ENCODE data around the gene TMCC1. TPM values are rescaled to one million over a fixed set of nuclear protein-coding genes. Genes with fewer than 3 reads are reported as not detected.

The TMCC1 gene
- total RNA-seq, 1 donor from 2014 or later = 56.1 TPM

DNA sequence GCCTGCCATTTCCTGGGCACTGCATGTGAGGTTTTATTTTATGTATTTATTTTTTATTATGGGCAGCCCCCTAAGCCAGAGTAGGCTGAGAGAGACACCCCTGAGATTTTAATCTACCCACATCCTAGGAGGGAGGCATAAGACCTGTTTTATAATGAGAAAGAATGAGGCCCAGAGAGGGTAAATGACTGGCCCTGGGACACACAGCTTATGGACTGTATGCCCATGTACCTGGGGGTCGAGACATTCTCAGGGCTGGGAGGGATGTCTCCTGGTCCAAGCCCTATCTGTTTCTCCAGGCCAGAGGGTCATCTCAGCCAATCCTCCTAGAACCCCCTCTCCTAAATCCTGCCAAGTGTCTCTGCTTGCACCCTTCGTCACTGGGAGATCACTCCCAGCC is 293.2 kb downstream of the TMCC1 start:
- intact Hi-C loops (cut with DNase I) = loop anchor here (5.0 kb wide), 1 partner anchor 108 kb away; no protein-coding TSS in a partner anchor
- no peak for ATAC-seq
- DNase-seq (ENCODE audit: low spot score) = no peak

DNA sequence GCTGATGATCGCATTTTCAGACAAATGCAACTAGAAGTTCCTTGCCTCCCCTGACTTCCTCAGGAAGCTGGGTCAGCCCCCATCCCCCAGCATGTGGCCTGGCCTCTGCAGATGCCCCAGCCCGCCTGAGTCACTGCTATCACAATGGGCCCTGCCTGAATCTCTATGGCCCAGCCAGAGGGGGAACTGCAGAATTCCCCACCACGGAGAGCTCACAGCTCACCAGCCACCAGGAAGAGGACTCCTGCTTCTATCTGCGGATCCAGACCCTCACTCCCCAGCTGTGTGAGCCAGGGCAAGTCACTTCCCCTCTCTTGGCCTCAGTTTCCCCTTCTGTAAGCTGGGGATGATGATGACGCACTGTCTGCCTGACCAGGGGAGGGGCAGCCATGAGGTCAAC is 293.9 kb downstream of the TMCC1 start:
- ATAC-seq = no peak
- intact Hi-C loops (cut with DNase I) = loop anchor here (5.0 kb wide), 1 partner anchor 107 kb away; no protein-coding TSS in a partner anchor
- no peak for DNase-seq (ENCODE audit: low spot score)

DNA sequence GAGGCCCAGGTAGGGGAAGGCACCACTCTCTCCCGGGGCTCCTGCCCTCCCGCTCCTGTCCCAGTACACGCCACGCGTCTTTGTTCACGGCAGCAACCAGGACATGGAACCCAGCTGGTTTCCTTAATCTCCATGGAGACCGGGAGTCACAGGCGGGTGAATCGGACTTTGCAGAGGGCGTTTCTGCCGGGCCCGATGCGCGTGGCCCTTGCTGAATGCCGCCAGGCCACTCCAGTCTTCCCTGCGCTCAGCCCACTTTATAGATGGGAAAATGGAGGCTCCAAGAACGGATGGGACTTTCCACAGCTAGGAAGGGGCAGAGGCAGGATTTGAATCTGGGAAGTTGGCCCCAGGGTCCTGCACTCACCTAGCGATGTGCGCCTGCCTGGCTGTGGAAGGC is 294.4 kb downstream of the TMCC1 start:
- ATAC-seq (no peak), DNase-seq (ENCODE audit: low spot score) (no peak)
- intact Hi-C loops (cut with DNase I) = no loop called here

DNA sequence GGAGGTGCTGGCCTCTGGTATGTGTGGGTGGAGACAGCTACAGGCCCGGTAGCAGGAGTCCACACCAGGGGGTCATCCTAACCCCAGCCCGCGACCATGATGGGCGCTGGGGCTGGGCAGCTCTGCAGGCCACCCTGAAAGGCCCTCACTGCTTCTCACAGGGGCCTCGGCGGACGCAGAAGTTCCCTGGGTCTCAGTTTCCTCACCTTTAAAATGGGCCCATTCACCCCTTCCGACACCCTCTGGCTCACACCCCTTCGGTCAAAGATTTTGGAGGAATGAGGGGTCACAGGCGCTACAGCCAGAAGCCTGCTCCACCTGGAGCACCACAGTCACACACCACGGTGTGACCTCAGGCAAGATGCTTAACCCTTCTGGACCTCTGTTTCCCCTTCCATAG is 295.0 kb downstream of the TMCC1 start:
- ATAC-seq = no peak
- intact Hi-C loops (cut with DNase I) = no loop called here
- no peak for DNase-seq (ENCODE audit: low spot score)

DNA sequence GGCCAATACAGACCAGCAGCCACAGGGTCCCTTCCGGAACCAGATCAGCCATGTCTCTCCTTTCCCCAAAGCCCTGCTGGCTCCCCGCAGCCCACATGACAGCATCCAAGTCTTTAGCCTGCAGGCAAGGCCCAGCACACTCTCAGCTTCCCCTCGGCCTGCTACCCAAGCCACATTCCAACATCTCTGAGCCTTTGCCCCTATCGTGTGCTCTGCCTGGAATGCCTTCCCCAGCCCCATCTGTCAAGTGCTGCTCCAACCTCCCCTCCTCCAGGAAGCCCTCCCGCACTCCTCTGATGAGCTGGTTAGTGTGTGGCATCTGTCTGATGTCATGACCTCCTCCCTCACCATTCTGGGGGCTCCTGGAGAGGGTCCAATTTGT is 295.5 kb downstream of the TMCC1 start:
- intact Hi-C loops (cut with DNase I) = no loop called here
- no peak for ATAC-seq
- DNase-seq (ENCODE audit: low spot score) = no peak

Other genes starting within 250 kb of the TMCC1 start
- not detected for gene TRH, start 81.0 kb upstream of the TMCC1 start, total RNA-seq
- 1.1 TPM for gene ALG1L2, start 188.1 kb upstream of the TMCC1 start, total RNA-seq

Data from sciatic nerve (tissue), 2 donors.